Measurements from ENCODE around the gene CBR3.

- no peak for TF ChIP-seq GLIS3 (CRISPR knock-in tag; IDR thresholded peaks at IDR 0.05)
- TF ChIP-seq CSRNP3 (CRISPR knock-in tag; IDR thresholded peaks at IDR 0.05) = no peak
- TF ChIP-seq ZC3H10 (CRISPR knock-in tag; IDR thresholded peaks at IDR 0.05) = no peak
- TF ChIP-seq ZNF8 (CRISPR knock-in tag; IDR thresholded peaks at IDR 0.05) = no peak
Measured at GRCh38 chr21:36120304-36120888, 14.5 kb upstream of the CBR3 start.

Data from SK-N-SH treated with all-trans-retinoic acid at 6 μM for 48 hours (cell line).